Panc1 (cell line): ENCODE data around the gene FRMPD3.

Experiments used
- CTCF ChIP-seq: fragments of 450-650 bp; IDR thresholded peaks from 2 replicates; pipeline ENCODE4 v1.5.1; 2017; ENCODE audit warnings: mild to moderate bottlenecking
- POLR2AphosphoS5 ChIP-seq: IDR thresholded peaks from 2 replicates; pipeline ENCODE4 v1.6.1; 2012; ENCODE audit warnings: mild to moderate bottlenecking, low read depth, low read length, moderate library complexity
- REST ChIP-seq, 2 experiments: IDR thresholded peaks; 2 replicates each; pipeline ENCODE4 v1.6.1; 2011 to 2012; ENCODE audit warnings: low read depth in 2 of 2, control low read depth in 1 of 2, low read length in 1 of 2, mild to moderate bottlenecking in 1 of 2, moderate library complexity in 1 of 2; ENCODE audit not compliant: insufficient read depth in 1 of 2
- SIN3A ChIP-seq: IDR thresholded peaks from 2 replicates; pipeline ENCODE4 v1.6.1; 2012; ENCODE audit warnings: low read depth, mild to moderate bottlenecking, low read length, moderate library complexity, borderline replicate concordance; ENCODE audit not compliant: insufficient read depth
- TCF7L2 ChIP-seq: IDR thresholded peaks from 2 replicates; pipeline ENCODE4 v1.6.1; 2011; ENCODE audit warnings: mild to moderate bottlenecking, low read depth, low read length, inconsistent platforms

- no peak for TF ChIP-seq CTCF
- no peak for TF ChIP-seq POLR2AphosphoS5
- no peak for TF ChIP-seq TCF7L2
- no peak for TF ChIP-seq REST (IDR thresholded peaks at IDR 0.05; ENCODE audit: insufficient read depth in 1 of 2, low read depth in 2 of 2, low read length in 1 of 2)
- no peak for TF ChIP-seq SIN3A
Observed at GRCh38 chrX:107482046-107482445, 32.6 kb downstream of the FRMPD3 start.
